Duodenal mucosa (tissue), 2 donors: ENCODE data around the gene RERE.

Experiments used
- H3K27ac ChIP-seq: one replicate; pipeline ENCODE4 v1.7.0; 2013; ENCODE audit warnings: low read depth, low read length
- H3K27me3 ChIP-seq, 2 donors: one replicate each; pipeline ENCODE4 v1.7.0; 2013; ENCODE audit warnings: low read length in 2 of 2, control low read depth in 1 of 2; ENCODE audit not compliant: insufficient read depth in 2 of 2, control insufficient read depth in 1 of 2
- H3K36me3 ChIP-seq, 2 donors: one replicate each; pipeline ENCODE4 v1.7.0; 2013; ENCODE audit warnings: low read length in 2 of 2, control low read depth in 1 of 2; ENCODE audit not compliant: insufficient read depth in 2 of 2, control insufficient read depth in 1 of 2
- H3K4me1 ChIP-seq, 2 donors: one replicate each; pipeline ENCODE4 v1.7.0; 2013; ENCODE audit warnings: low read length in 2 of 2, control low read depth in 1 of 2; ENCODE audit not compliant: insufficient read depth in 2 of 2, control insufficient read depth in 1 of 2
- H3K4me3 ChIP-seq, 2 donors: one replicate each; pipeline ENCODE4 v1.7.0; 2013; ENCODE audit warnings: low read length in 2 of 2, low read depth in 1 of 2
- H3K9ac ChIP-seq, 2 donors: one replicate each; pipeline ENCODE4 v1.7.0; 2013; ENCODE audit warnings: low read length in 2 of 2, low read depth in 1 of 2
- H3K9me3 ChIP-seq, 2 donors: one replicate each; pipeline ENCODE4 v1.7.0; 2013; ENCODE audit warnings: low read length in 2 of 2, control low read depth in 1 of 2; ENCODE audit not compliant: control insufficient read depth in 1 of 2

The RERE gene

GRCh38 chr1:8754993-8755392 is 62.4 kb downstream of the RERE start:
- no peaks in the 10 kb centered on the region for H3K27me3 ChIP-seq
- no peaks in the 10 kb centered on the region for H3K9me3 ChIP-seq
- H3K4me1 ChIP-seq: peaks cover 7 to 13% of the 10 kb centered on the region in 2 donors
- no peak overlapping the region for H3K4me3 ChIP-seq
- H3K27ac ChIP-seq: no peak overlapping the region
- H3K9ac ChIP-seq: no peak overlapping the region
- no peaks in the 10 kb centered on the region for H3K36me3 ChIP-seq

DNA sequence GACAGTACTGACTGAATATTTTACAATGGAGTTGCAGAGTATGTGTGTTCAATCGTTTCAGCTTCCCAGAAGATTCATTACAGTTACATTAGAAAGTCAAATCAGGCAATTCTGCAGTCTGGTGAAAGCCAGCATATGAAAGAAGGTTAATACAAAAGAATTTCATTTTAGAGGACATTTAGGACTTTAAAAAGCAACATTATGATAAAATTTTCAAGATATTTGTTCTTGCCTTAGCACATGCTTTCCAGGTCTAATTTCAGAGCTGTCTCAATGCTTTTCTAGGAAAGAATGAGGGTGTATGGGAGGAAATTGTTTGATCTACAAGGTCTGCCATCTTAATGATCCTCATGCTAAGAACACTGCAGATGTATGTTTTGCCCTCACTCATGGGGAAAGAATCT is 63.2 kb downstream of the RERE start:
- H3K27me3 ChIP-seq: no peaks in the 10 kb centered on the region

GRCh38 chr1:8753736-8754135 is 63.7 kb downstream of the RERE start:
- Histone ChIP-seq H3K9ac (no peak overlapping the region), H3K27ac (no peak overlapping the region), H3K36me3 (no peaks in the 10 kb centered on the region), H3K9me3 (no peaks in the 10 kb centered on the region), H3K4me3 (no peak overlapping the region), H3K4me1 (peaks cover 7 to 13% of the 10 kb centered on the region in 2 donors), H3K27me3 (no peaks in the 10 kb centered on the region)

More for the DNA sequence above, 63.2 kb downstream of the RERE start:
- Histone ChIP-seq H3K36me3 (no peaks in the 10 kb centered on the region), H3K9me3 (no peaks in the 10 kb centered on the region), H3K4me1 (peaks cover 7 to 13% of the 10 kb centered on the region in 2 donors), H3K27ac (no peak overlapping the region), H3K4me3 (no peak overlapping the region), H3K9ac (no peak overlapping the region)

DNA sequence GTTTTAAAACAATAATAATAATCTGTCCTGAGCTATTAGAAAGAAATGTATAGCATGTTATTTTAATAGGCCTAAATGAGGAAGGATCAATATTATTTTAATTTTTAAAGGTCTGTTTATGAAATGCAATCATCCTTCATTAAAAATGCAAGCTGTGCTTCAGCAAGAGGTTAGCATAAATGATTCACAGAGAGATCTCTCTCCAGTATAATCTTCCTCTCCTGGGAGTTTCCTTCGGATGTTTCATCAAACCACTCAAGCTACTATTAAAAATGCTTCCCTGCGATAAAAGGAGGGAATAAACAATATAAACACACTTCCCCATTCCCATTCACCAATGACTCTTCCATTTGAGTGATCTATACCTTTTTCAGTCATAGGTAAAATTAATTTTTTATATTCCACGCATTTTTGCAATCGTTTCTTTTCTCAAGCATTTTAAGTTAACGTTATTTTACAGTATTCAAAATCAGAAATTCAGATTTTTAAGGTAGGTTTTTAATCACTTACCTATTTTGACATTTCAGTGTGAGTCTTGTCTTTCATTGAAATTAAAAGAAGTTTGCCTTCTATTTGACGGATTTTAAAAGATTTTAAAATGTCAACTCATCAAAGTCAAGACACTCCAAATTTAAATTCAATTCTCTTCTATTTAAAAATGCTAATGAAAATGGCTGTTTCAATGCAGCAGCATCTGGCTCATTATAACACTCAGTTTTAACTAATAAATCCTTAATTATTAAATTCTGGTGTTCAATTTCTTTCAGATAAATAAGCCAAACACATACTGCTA is 64.3 kb downstream of the RERE start:
- H3K36me3 ChIP-seq: no peaks in the 10 kb centered on the region
- H3K4me1 ChIP-seq: peaks cover 7 to 13% of the 10 kb centered on the region in 2 donors
- H3K27me3 ChIP-seq: no peaks in the 10 kb centered on the region
- H3K27ac ChIP-seq: no peak overlapping the region
- no peaks in the 10 kb centered on the region for H3K9me3 ChIP-seq
- H3K4me3 ChIP-seq: no peak overlapping the region
- H3K9ac ChIP-seq: no peak overlapping the region

GRCh38 chr1:8752411-8752810 is 65.0 kb downstream of the RERE start:
- H3K36me3 ChIP-seq: no peaks in the 10 kb centered on the region
- H3K27me3 ChIP-seq: no peaks in the 10 kb centered on the region
- H3K9me3 ChIP-seq: no peaks in the 10 kb centered on the region
- H3K27ac ChIP-seq: no peak overlapping the region
- no peak overlapping the region for H3K9ac ChIP-seq
- H3K4me3 ChIP-seq: no peak overlapping the region
- peaks cover 7 to 13% of the 10 kb centered on the region in 2 donors for H3K4me1 ChIP-seq

- Histone ChIP-seq H3K36me3 (no peaks in the 10 kb centered on the region), H3K4me1 (peaks cover 7 to 13% of the 10 kb centered on the region in 2 donors), H3K9me3 (no peaks in the 10 kb centered on the region), H3K27ac (no peak overlapping the region), H3K27me3 (no peaks in the 10 kb centered on the region), H3K9ac (no peak overlapping the region), H3K4me3 (no peak overlapping the region)
Measured at GRCh38 chr1:8751984-8752383, 65.5 kb downstream of the RERE start.

GRCh38 chr1:8747879-8748825 is 69.3 kb downstream of the RERE start:
- Histone ChIP-seq H3K27me3 (no peaks in the 10 kb centered on the region), H3K27ac (no peak overlapping the region), H3K36me3 (no peaks in the 10 kb centered on the region), H3K4me1 (no peaks in the 10 kb centered on the region), H3K9me3 (no peaks in the 10 kb centered on the region), H3K4me3 (no peak overlapping the region), H3K9ac (no peak overlapping the region)

GRCh38 chr1:8746554-8746953 is 70.9 kb downstream of the RERE start:
- H3K9me3 ChIP-seq: no peaks in the 10 kb centered on the region
- H3K4me1 ChIP-seq: peaks cover 0 to 6% of the 10 kb centered on the region in 2 donors
- H3K27ac ChIP-seq: no peak overlapping the region
- H3K36me3 ChIP-seq: no peaks in the 10 kb centered on the region
- no peak overlapping the region for H3K9ac ChIP-seq
- no peaks in the 10 kb centered on the region for H3K27me3 ChIP-seq
- no peak overlapping the region for H3K4me3 ChIP-seq

DNA sequence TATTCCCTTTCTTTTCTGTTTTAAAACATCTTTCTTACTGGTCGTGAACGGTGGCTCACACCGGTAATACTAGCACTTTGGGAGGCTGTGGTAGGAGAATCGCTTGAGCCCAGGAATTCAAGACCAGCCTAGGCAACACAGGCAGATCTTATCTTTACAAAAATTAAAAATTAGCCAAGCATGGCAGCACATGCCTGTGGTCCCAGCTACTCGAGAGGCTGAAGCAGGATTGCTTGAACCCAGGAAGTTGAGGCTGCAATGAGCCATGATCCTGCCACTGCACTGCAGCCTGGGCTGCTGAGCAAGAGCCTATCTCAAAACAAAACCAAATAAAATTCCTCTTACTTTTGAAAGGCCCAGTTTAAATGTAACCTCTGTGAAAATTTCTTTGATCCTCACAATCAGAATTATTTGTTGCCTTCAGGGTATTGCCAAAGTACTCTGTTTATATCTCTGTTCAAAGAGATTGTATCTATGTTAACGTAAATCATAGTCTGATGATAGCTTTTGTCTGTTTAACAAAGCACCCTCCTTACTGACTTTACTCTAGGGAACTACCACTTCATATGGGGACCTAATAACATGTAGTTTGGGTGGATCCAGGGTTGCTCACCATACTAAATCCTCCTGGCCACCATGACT is 71.6 kb downstream of the RERE start:
- Histone ChIP-seq H3K4me3 (no peak overlapping the region), H3K9me3 (no peaks in the 10 kb centered on the region), H3K4me1 (peaks cover 0 to 6% of the 10 kb centered on the region in 2 donors), H3K36me3 (no peaks in the 10 kb centered on the region), H3K9ac (no peak overlapping the region), H3K27me3 (no peaks in the 10 kb centered on the region), H3K27ac (no peak overlapping the region)

DNA sequence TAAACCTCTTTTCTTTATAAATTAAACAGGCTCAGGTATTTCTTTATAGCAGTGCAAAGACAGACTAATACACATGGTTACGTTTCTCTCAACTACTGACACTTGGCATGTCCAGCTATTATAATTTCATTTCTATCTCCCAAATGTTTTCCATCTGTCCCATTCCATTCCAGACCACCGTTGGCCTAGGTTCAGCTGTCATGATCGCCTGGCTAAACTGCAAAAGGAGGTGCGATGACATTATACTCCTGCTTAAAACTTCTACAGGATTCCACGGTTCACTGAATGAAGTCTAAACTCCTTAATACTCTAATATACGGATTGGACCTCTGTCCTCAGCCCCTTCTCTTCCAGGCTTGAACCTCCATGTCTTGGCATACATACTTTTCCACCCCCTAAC is 72.1 kb downstream of the RERE start:
- Histone ChIP-seq H3K4me3 (no peak overlapping the region), H3K36me3 (no peaks in the 10 kb centered on the region), H3K9me3 (no peaks in the 10 kb centered on the region), H3K27ac (no peak overlapping the region), H3K4me1 (peaks cover 0 to 6% of the 10 kb centered on the region in 2 donors), H3K9ac (no peak overlapping the region), H3K27me3 (no peaks in the 10 kb centered on the region)
